Neural cell (in vitro differentiated cells): Measurements from ENCODE around the gene XDH. TPM values are rescaled to one million over a fixed set of nuclear protein-coding genes. Genes with fewer than 3 reads are reported as not detected.

Source experiments
- H2AFZ ChIP-seq: fragments of 200-600, 300-800 bp; sonication (generic), shearing (Covaris generic); 2 replicates; pipeline ENCODE4 v1.6.0; 2014; ENCODE audit warnings: low read depth, mild to moderate bottlenecking, antibody characterized with exemption, low read length, moderate library complexity
- H3F3A ChIP-seq: fragments of 200-600 bp; shearing (Covaris generic); 2 replicates; pipeline ENCODE4 v1.6.1; 2016; ENCODE audit warnings: mild to moderate bottlenecking, moderate library complexity, mixed read lengths, antibody characterized with exemption, low read length; ENCODE audit not compliant: insufficient read depth, poor library complexity, severe bottlenecking
- H3K27ac ChIP-seq: fragments of 200-600, 300-800 bp; sonication (generic), shearing (Covaris generic); 2 replicates; pipeline ENCODE4 v1.5.1; 2014; ENCODE audit warnings: mild to moderate bottlenecking, low read length, moderate library complexity
- H3K27me3 ChIP-seq: fragments of 300-800, 200-600 bp; sonication (generic), shearing (Covaris generic); 2 replicates; pipeline ENCODE4 v1.6.0; 2014; ENCODE audit warnings: mild to moderate bottlenecking, low read depth, low read length, moderate library complexity; ENCODE audit not compliant: insufficient read depth
- H3K36me3 ChIP-seq: fragments of 300-800, 200-600 bp; sonication (generic), shearing (Covaris generic); 2 replicates; pipeline ENCODE4 v1.5.1; 2014; ENCODE audit warnings: mild to moderate bottlenecking, antibody characterized with exemption, low read length, moderate library complexity; ENCODE audit not compliant: insufficient read depth
- H3K4me2 ChIP-seq: fragments of 300-800, 200-600 bp; sonication (generic), shearing (Covaris generic); 2 replicates; pipeline ENCODE4 v1.6.0; 2014; ENCODE audit warnings: mild to moderate bottlenecking, low read length
- H3K4me3 ChIP-seq: fragments of 300-800, 200-600 bp; sonication (generic), shearing (Covaris generic); 2 replicates; pipeline ENCODE4 v1.5.1; 2014; ENCODE audit warnings: mild to moderate bottlenecking, low read length, moderate library complexity
- H3K79me2 ChIP-seq: fragments of 200-600 bp; shearing (Covaris generic); replicated peaks from 2 replicates; pipeline ENCODE4 v1.6.0; 2014; ENCODE audit warnings: mild to moderate bottlenecking, low read length, moderate library complexity; ENCODE audit not compliant: insufficient read depth
- H3K9ac ChIP-seq: fragments of 300-800, 200-600 bp; sonication (generic), shearing (Covaris generic); 2 replicates; pipeline ENCODE4 v1.6.1; 2016; ENCODE audit warnings: mild to moderate bottlenecking, low read length, mixed read lengths
- H3K9me2 ChIP-seq: fragments of 200-600 bp; shearing (Covaris generic); 2 replicates; pipeline ENCODE4 v1.6.1; 2016; ENCODE audit warnings: mild to moderate bottlenecking, low read length, mixed read lengths; ENCODE audit not compliant: insufficient read depth
- H3K9me3 ChIP-seq: fragments of 200-600, 300-800 bp; sonication (generic), shearing (Covaris generic); 2 replicates; pipeline ENCODE4 v1.6.1; 2016; ENCODE audit warnings: mild to moderate bottlenecking, mixed run types, low read length, moderate library complexity, mixed read lengths
- H4K20me1 ChIP-seq: fragments of 200-600 bp; shearing (Covaris generic); 2 replicates; pipeline ENCODE4 v1.6.1; 2016; ENCODE audit warnings: mild to moderate bottlenecking, mixed run types; ENCODE audit not compliant: insufficient read depth
- EP300 ChIP-seq: fragments of 450-650 bp; conservative IDR thresholded peaks from 2 replicates; pipeline ENCODE4 v1.6.1; 2014; ENCODE audit warnings: antibody characterized with exemption, mild to moderate bottlenecking, moderate library complexity; ENCODE audit not compliant: poor library complexity, severe bottlenecking
- EZH2 ChIP-seq: fragments of 200-600, 300-800 bp; shearing (Covaris generic), sonication (generic); IDR thresholded peaks from 2 replicates; pipeline ENCODE4 v1.6.1; 2014; ENCODE audit warnings: antibody characterized with exemption, low read length, borderline replicate concordance, mild to moderate bottlenecking; ENCODE audit not compliant: insufficient read depth, poor library complexity, severe bottlenecking
- MXI1 ChIP-seq: fragments of 450-650 bp; conservative IDR thresholded peaks from 2 replicates; pipeline ENCODE4 v1.6.1; 2014; ENCODE audit warnings: antibody characterized with exemption, mild to moderate bottlenecking; ENCODE audit not compliant: poor library complexity, severe bottlenecking
- POLR2AphosphoS5 ChIP-seq: IDR thresholded peaks from 2 replicates; pipeline ENCODE4 v1.6.1; 2012
- RAD21 ChIP-seq: fragments of 450-650 bp; conservative IDR thresholded peaks from 2 replicates; pipeline ENCODE4 v1.6.1; 2014; ENCODE audit warnings: antibody characterized with exemption, mild to moderate bottlenecking, moderate library complexity
- SMC3 ChIP-seq: fragments of 450-650 bp; conservative IDR thresholded peaks from 2 replicates; pipeline ENCODE4 v1.6.1; 2014; ENCODE audit warnings: antibody characterized with exemption, mild to moderate bottlenecking, moderate library complexity; ENCODE audit not compliant: poor library complexity
- TAF1 ChIP-seq: IDR thresholded peaks from 2 replicates; pipeline ENCODE4 v1.6.1; 2012; ENCODE audit warnings: low read depth
- polyA plus RNA-seq: library from polyadenylated mRNA; depleted of rRNA; stranded (reverse); fragments of >200 nt; gene quantifications from 2 replicates; pipeline ENCODE4 v1.2.3, GENCODE V29; 2014
- TF ChIP-seq, protein P1 (sequence below): IDR thresholded peaks from 2 replicates; pipeline ENCODE4 v1.6.1; 2012; ENCODE audit warnings: borderline replicate concordance
- TF ChIP-seq, protein P2 (sequence below): fragments of 450-650 bp; IDR thresholded peaks from 2 replicates; pipeline ENCODE4 v1.5.1; 2014; ENCODE audit warnings: antibody characterized with exemption, mild to moderate bottlenecking, moderate library complexity; ENCODE audit not compliant: poor library complexity, severe bottlenecking

The XDH gene
- polyA plus RNA-seq, 1 donor from 2014 or later, result 0.48 TPM

DNA sequence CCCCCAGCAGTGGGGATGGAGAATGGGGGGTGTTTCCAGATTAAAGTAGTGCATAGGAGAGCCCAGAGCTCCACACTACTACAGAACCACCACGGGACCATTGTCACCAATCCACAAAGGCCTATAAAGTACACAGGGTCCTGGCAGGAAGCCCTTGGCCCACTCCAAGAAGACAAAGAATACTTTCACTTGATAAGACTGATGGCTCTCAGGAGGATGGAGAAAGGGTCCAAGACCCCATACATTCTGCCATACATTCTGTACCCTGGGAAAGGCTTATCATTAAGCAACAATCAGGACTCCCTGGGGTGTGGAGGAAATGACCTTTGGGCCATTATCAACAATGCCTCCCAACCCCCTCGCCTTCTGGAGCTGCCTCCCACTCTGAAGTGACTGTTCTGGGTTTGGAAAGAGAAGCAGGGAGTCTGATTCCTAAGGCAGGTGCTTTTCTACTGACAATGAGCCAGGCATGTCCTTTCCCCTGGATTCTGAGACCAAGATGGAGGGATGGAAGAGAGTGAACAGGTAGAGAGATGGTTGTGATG is 85.4 kb downstream of the XDH start:
- H3K27me3 ChIP-seq, result no peaks in the 10 kb centered on the region

DNA sequence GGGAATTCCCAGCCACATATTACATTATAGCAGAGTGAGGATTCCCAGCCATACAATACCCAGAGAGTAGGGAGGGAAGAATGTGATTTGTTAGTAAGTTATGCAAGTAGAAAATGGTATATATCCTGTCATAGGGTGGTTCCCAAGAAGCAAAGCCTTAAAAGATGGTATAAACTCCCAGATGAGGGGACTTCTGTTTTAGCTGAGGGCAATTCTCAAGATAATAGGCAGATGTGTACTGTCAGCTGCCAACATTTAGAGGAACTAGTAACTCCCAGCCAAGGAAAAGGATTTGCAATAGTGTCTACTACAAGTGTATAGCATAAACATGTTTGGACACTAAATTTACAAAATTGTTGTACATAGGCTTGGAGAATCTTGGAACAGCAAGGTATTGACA is 86.5 kb downstream of the XDH start:
- Histone ChIP-seq H3K9ac (no peak overlapping the region), H3K36me3 (no peaks in the 10 kb centered on the region), H3F3A (no peaks in the 10 kb centered on the region), H4K20me1 (no peaks in the 10 kb centered on the region), H3K27me3 (no peaks in the 10 kb centered on the region), H3K27ac (no peak overlapping the region), H3K9me2 (no peaks in the 10 kb centered on the region), H2AFZ (no peak overlapping the region), H3K4me3 (no peak overlapping the region), H3K9me3 (no peaks in the 10 kb centered on the region), H3K79me2 (no peaks in the 10 kb centered on the region), H3K4me2 (no peak overlapping the region)
- TF ChIP-seq MXI1, result no peak
- no peak for TF ChIP-seq EZH2
- no peak for TF ChIP-seq SMC3
- TF ChIP-seq, protein P1, sequence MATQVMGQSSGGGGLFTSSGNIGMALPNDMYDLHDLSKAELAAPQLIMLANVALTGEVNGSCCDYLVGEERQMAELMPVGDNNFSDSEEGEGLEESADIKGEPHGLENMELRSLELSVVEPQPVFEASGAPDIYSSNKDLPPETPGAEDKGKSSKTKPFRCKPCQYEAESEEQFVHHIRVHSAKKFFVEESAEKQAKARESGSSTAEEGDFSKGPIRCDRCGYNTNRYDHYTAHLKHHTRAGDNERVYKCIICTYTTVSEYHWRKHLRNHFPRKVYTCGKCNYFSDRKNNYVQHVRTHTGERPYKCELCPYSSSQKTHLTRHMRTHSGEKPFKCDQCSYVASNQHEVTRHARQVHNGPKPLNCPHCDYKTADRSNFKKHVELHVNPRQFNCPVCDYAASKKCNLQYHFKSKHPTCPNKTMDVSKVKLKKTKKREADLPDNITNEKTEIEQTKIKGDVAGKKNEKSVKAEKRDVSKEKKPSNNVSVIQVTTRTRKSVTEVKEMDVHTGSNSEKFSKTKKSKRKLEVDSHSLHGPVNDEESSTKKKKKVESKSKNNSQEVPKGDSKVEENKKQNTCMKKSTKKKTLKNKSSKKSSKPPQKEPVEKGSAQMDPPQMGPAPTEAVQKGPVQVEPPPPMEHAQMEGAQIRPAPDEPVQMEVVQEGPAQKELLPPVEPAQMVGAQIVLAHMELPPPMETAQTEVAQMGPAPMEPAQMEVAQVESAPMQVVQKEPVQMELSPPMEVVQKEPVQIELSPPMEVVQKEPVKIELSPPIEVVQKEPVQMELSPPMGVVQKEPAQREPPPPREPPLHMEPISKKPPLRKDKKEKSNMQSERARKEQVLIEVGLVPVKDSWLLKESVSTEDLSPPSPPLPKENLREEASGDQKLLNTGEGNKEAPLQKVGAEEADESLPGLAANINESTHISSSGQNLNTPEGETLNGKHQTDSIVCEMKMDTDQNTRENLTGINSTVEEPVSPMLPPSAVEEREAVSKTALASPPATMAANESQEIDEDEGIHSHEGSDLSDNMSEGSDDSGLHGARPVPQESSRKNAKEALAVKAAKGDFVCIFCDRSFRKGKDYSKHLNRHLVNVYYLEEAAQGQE, result no peak
- TF ChIP-seq TAF1, result no peak
- no peak for TF ChIP-seq RAD21
- TF ChIP-seq EP300, result no peak
- TF ChIP-seq, protein P2, sequence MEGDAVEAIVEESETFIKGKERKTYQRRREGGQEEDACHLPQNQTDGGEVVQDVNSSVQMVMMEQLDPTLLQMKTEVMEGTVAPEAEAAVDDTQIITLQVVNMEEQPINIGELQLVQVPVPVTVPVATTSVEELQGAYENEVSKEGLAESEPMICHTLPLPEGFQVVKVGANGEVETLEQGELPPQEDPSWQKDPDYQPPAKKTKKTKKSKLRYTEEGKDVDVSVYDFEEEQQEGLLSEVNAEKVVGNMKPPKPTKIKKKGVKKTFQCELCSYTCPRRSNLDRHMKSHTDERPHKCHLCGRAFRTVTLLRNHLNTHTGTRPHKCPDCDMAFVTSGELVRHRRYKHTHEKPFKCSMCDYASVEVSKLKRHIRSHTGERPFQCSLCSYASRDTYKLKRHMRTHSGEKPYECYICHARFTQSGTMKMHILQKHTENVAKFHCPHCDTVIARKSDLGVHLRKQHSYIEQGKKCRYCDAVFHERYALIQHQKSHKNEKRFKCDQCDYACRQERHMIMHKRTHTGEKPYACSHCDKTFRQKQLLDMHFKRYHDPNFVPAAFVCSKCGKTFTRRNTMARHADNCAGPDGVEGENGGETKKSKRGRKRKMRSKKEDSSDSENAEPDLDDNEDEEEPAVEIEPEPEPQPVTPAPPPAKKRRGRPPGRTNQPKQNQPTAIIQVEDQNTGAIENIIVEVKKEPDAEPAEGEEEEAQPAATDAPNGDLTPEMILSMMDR, result no peak
- TF ChIP-seq POLR2AphosphoS5, result no peak

More for the DNA sequence above, 85.4 kb downstream of the XDH start:
- Histone ChIP-seq H3K4me3 (no peak overlapping the region), H3K79me2 (no peaks in the 10 kb centered on the region), H3K9me2 (no peaks in the 10 kb centered on the region), H3F3A (no peaks in the 10 kb centered on the region), H3K9ac (no peak overlapping the region), H3K4me2 (no peak overlapping the region), H4K20me1 (no peaks in the 10 kb centered on the region), H3K27ac (no peak overlapping the region), H2AFZ (no peak overlapping the region), H3K9me3 (no peaks in the 10 kb centered on the region), H3K36me3 (no peaks in the 10 kb centered on the region)
- TF ChIP-seq POLR2AphosphoS5 (no peak), RAD21 (no peak), TAF1 (no peak), EP300 (no peak), MXI1 (no peak), SMC3 (no peak), EZH2 (no peak)
- TF ChIP-seq, protein P1, result no peak
- TF ChIP-seq, protein P2, result no peak
